DMS53 (cell line): ENCODE measurements around the gene PPP1R3E.

Experiments used
- DNase-seq: peaks from one replicate; lab custom pipeline; 2025; lab: John Stamatoyannopoulos, UW

PPP1R3E gene

GRCh38 chr14:23322568-23323517 is 20.2 kb upstream of the PPP1R3E start:
- DNase-seq, result no peak

- peak; percentile 56 for DNase-seq
These were observed 19.2 kb upstream of the PPP1R3E start for GRCh38 chr14:23321572-23322547.

- peak; percentile 99 for DNase-seq
These were observed 18.2 kb upstream of the PPP1R3E start, which contains the start of gene PABPN1 for GRCh38 chr14:23320584-23321571. Gene PABPN1 (plus strand): TSS chr14:23321457. CDS start chr14:23321470, 13 bp downstream.

GRCh38 chr14:23319746-23320583 is 17.3 kb upstream of the PPP1R3E start:
- no peak for DNase-seq

GRCh38 chr14:23316300-23316699 is 13.6 kb upstream of the PPP1R3E start:
- no peak for DNase-seq

GRCh38 chr14:23310546-23310945 is 7.9 kb upstream of the PPP1R3E start:
- no peak for DNase-seq

- DNase-seq, result no peak
These were observed 6.2 kb upstream of the PPP1R3E start for GRCh38 chr14:23308721-23309445.

GRCh38 chr14:23307687-23308644 is 5.3 kb upstream of the PPP1R3E start:
- no peak for DNase-seq

GRCh38 chr14:23307146-23307530 is 4.5 kb upstream of the PPP1R3E start:
- peak; percentile 52 for DNase-seq

- peak; percentile 94 for DNase-seq
These were observed 3.9 kb upstream of the PPP1R3E start, which contains the start of gene BCL2L2 for GRCh38 chr14:23306412-23307145. Gene BCL2L2 (plus strand): TSS chr14:23306833. CDS start chr14:23307768, 935 bp downstream.

- no peak for DNase-seq
These were observed 730 bp downstream of the PPP1R3E start for GRCh38 chr14:23301969-23302289.

GRCh38 chr14:23301288-23301968 is 1.2 kb downstream of the PPP1R3E start:
- DNase-seq, result peak; percentile 98

GRCh38 chr14:23300687-23301223 is 1.9 kb downstream of the PPP1R3E start:
- DNase-seq, result peak; percentile 43

GRCh38 chr14:23299986-23300686 is 2.5 kb downstream of the PPP1R3E start:
- DNase-seq, result no peak

- peak; percentile 54 for DNase-seq
These were observed 3.3 kb downstream of the PPP1R3E start for GRCh38 chr14:23299211-23299957.
